NCI-H524 (cell line): ENCODE results near the gene FBLIM1.
"Not testable (repeated sequence)": the region's sequence is repeated elsewhere in the genome, so short reads cannot be mapped to it uniquely, and the experiment has no call there.

Source experiments
- DNase-seq, 2 experiments: peaks; one replicate each; lab custom pipeline; 2025; lab: John Stamatoyannopoulos, UW

Gene FBLIM1

GRCh38 chr1:15810073-15810472, 51.5 kb downstream of the FBLIM1 start:
- DNase-seq, result no peak

GRCh38 chr1:15816674-15817073, 58.1 kb downstream of the FBLIM1 start:
- DNase-seq, result no peak

- no peak for DNase-seq
These were observed 61.9 kb downstream of the FBLIM1 start for GRCh38 chr1:15820478-15820877.

- DNase-seq, result no peak
These were observed 67.2 kb downstream of the FBLIM1 start for GRCh38 chr1:15825800-15826199.

GRCh38 chr1:15826810-15827507, 68.4 kb downstream of the FBLIM1 start:
- no peak for DNase-seq

GRCh38 chr1:15827567-15827966, 69.0 kb downstream of the FBLIM1 start:
- not testable (repeated sequence) for DNase-seq

GRCh38 chr1:15828931-15829330, 70.3 kb downstream of the FBLIM1 start:
- not testable (repeated sequence) for DNase-seq

GRCh38 chr1:15830258-15830657, 71.7 kb downstream of the FBLIM1 start:
- DNase-seq, result no peak

GRCh38 chr1:15833069-15833679, 74.6 kb downstream of the FBLIM1 start:
- no peak for DNase-seq

- DNase-seq, result no peak
These were observed 75.3 kb downstream of the FBLIM1 start for GRCh38 chr1:15833842-15834405.

- DNase-seq, result peak; percentile 89 to 91
These were observed 76.0 kb downstream of the FBLIM1 start for GRCh38 chr1:15834406-15835204.

GRCh38 chr1:15835205-15835740, 76.7 kb downstream of the FBLIM1 start:
- DNase-seq, result peak in 1 of 2 experiments; percentile 36

GRCh38 chr1:15835741-15836510, 77.3 kb downstream of the FBLIM1 start:
- DNase-seq, result peak; percentile 97 to 99
